BLaER1 (cell line): Measurements from ENCODE around the gene CIROP.

ENCODE experiments used
- H3K27ac ChIP-seq: shearing (Covaris generic); formaldehyde crosslinking; 2 replicates; pipeline ENCODE4 v1.8.1; 2022
- H3K27me3 ChIP-seq: shearing (Covaris generic); formaldehyde crosslinking; 2 replicates; pipeline ENCODE4 v1.8.1; 2022
- H3K36me3 ChIP-seq: shearing (Covaris generic); formaldehyde crosslinking; 2 replicates; pipeline ENCODE4 v1.8.1; 2022
- H3K4me1 ChIP-seq: shearing (Covaris generic); formaldehyde crosslinking; 2 replicates; pipeline ENCODE4 v1.8.1; 2022
- H3K4me2 ChIP-seq: shearing (Covaris generic); formaldehyde crosslinking; 2 replicates; pipeline ENCODE4 v1.8.1; 2022
- H3K4me3 ChIP-seq: shearing (Covaris generic); formaldehyde crosslinking; 2 replicates; pipeline ENCODE4 v1.8.1; 2022
- H3K9ac ChIP-seq: shearing (Covaris generic); formaldehyde crosslinking; 2 replicates; pipeline ENCODE4 v1.8.1; 2022
- H3K9me3 ChIP-seq: shearing (Covaris generic); formaldehyde crosslinking; 2 replicates; pipeline ENCODE4 v1.8.1; 2022
- H4K20me1 ChIP-seq: shearing (Covaris generic); formaldehyde crosslinking; 2 replicates; pipeline ENCODE4 v1.8.1; 2022
- Cebpa-rat ChIP-seq: shearing (Covaris generic); IDR thresholded peaks from 2 replicates; pipeline ENCODE4 v1.8.1; 2022

CIROP gene

DNA sequence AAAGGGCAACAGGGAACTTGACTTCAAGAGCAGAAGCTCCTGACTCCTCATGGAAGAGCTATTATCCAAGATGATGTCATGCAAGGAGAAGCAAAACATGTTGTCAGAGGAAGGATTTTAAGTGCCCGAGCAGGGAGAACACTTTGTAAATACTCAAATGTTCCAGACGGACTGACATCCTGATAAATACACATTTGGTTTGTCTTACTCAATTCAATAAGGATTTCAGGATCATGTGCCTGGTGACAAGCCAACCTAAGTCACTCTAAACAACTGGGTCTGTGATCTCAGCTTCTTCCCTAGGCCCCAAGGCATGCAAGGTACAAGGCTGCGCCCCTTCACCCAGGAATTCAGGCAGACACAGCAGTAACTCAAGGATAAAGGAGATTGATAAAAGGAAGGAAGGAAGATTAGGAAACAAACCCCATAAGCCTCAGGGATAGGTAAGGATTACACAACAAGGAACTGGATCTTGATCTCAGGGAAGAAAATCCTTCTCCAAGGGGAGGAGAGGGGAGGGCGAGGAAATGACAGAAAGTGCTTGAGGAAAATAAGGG lies 41.1 kb upstream of the CIROP start:
- Histone ChIP-seq H3K4me1 (no peaks in the 10 kb centered on the region), H3K36me3 (no peaks in the 10 kb centered on the region), H3K4me2 (no peak overlapping the region), H3K9ac (no peak overlapping the region), H3K4me3 (no peak overlapping the region), H3K27ac (no peak overlapping the region), H3K9me3 (no peaks in the 10 kb centered on the region), H4K20me1 (no peaks in the 10 kb centered on the region), H3K27me3 (no peaks in the 10 kb centered on the region)
- TF ChIP-seq Cebpa-rat: no peak

DNA sequence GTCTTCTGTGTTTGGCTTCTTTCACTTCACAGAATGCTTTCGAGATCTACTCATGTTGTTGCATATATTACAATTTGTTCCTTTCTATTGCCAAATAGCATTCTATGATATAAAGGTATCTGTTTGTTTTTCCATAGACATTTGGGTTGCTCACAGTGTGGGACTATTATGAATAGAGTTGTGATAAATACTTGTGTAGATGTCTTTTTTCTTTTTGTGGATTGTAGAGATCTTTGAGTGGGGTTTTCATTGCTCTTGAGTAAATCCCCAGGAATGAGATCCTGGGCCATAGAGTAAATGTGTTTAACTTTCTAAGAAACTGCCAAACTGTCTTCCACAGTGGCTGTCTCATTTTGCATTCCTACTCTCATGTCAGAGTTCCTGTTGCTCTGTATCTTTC lies 39.1 kb upstream of the CIROP start:
- Histone ChIP-seq H3K9me3 (no peaks in the 10 kb centered on the region), H3K27ac (no peak overlapping the region), H3K36me3 (no peaks in the 10 kb centered on the region), H3K4me3 (no peak overlapping the region), H3K27me3 (no peaks in the 10 kb centered on the region), H3K9ac (no peak overlapping the region), H4K20me1 (no peaks in the 10 kb centered on the region), H3K4me1 (no peaks in the 10 kb centered on the region), H3K4me2 (no peak overlapping the region)
- no peak for TF ChIP-seq Cebpa-rat

DNA sequence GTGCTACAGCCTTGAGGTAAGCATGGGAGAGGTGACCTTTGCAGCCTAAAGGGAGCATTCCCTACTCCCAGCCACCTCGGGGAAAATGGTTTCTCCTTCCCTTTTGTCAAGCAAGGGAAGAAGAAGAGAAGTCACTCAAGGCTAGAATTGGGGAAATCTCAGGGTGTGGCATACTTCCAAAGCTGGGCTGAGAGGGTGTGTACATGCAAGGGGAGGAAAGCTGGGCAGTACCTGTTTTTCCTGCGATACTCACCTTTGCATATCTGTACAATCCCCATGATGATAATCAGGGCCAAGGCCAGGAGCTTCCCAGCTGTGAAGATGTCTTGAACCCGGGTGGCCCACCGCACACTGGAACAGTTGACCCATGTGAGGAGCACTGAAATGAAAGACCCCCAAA lies 38.0 kb upstream of the CIROP start:
- no peak for TF ChIP-seq Cebpa-rat
- H3K4me3 ChIP-seq: no peak overlapping the region

GRCh38 chr14:23141706-23142444 lies 37.1 kb upstream of the CIROP start:
- Histone ChIP-seq H3K27me3 (no peaks in the 10 kb centered on the region), H3K4me3 (no peak overlapping the region), H3K27ac (no peak overlapping the region), H3K36me3 (no peaks in the 10 kb centered on the region), H3K9ac (no peak overlapping the region), H3K4me1 (no peaks in the 10 kb centered on the region), H3K4me2 (no peak overlapping the region), H4K20me1 (no peaks in the 10 kb centered on the region), H3K9me3 (no peaks in the 10 kb centered on the region)
- no peak for TF ChIP-seq Cebpa-rat

More for the DNA sequence above, 38.0 kb upstream of the CIROP start:
- no peaks in the 10 kb centered on the region for H3K9me3 ChIP-seq
- H3K4me2 ChIP-seq: no peak overlapping the region
- H3K9ac ChIP-seq: no peak overlapping the region
- no peaks in the 10 kb centered on the region for H3K27me3 ChIP-seq
- H4K20me1 ChIP-seq: no peaks in the 10 kb centered on the region
- H3K4me1 ChIP-seq: no peaks in the 10 kb centered on the region
- no peaks in the 10 kb centered on the region for H3K36me3 ChIP-seq
- no peak overlapping the region for H3K27ac ChIP-seq

DNA sequence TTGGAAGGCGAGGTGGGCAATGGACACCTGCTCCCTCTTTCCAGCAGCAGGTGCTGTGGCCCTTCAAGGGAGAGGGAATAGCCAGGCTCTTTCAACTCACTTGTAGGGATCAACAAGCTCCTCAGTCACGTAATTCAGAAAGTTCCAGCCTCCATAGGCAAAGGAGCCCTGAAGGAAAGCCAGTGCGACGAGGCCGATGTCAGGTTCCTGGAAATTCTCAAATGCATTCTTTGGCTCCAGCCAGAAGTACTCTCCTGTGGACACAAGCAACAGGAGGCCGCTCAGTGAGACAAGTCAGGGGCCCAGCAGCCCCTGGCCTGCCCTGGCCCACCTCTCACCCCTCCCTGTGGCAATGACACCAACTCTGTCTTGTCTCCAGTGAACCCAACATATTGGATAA lies 35.6 kb upstream of the CIROP start:
- Histone ChIP-seq H3K9me3 (no peaks in the 10 kb centered on the region), H3K9ac (no peak overlapping the region), H3K4me2 (no peak overlapping the region), H3K4me1 (no peaks in the 10 kb centered on the region), H3K27me3 (no peaks in the 10 kb centered on the region), H3K27ac (no peak overlapping the region), H4K20me1 (no peaks in the 10 kb centered on the region), H3K4me3 (no peak overlapping the region), H3K36me3 (no peaks in the 10 kb centered on the region)
- no peak for TF ChIP-seq Cebpa-rat

DNA sequence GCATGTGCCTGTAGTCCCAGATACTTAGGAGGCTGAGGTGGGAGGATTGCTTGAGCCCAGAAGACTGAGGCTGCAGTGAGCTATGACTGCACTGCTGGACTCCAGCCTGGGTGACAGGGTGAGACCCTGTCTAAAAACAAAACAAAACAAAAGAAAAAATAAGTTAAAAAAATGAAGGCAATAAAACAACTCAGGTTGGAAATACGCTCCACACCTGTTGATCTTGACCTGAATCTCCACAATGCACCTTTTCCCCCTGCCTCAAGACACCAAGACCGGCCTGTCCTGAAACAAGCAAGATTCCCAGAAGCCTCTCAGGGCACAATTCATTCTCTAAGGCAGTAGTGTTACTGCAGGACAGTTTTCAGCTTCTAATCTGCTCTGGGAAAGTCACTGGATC lies 35.1 kb upstream of the CIROP start:
- Histone ChIP-seq H3K36me3 (no peaks in the 10 kb centered on the region), H3K27me3 (no peaks in the 10 kb centered on the region)
- no peak for TF ChIP-seq Cebpa-rat

GRCh38 chr14:23137813-23138535 lies 33.2 kb upstream of the CIROP start:
- H3K4me1 ChIP-seq: peaks cover 2% of the 10 kb centered on the region
- no peaks in the 10 kb centered on the region for H4K20me1 ChIP-seq
- no peaks in the 10 kb centered on the region for H3K36me3 ChIP-seq
- H3K4me3 ChIP-seq: no peak overlapping the region
- no peaks in the 10 kb centered on the region for H3K27me3 ChIP-seq
- TF ChIP-seq Cebpa-rat: no peak
- H3K4me2 ChIP-seq: no peak overlapping the region
- H3K9ac ChIP-seq: no peak overlapping the region
- no peaks in the 10 kb centered on the region for H3K9me3 ChIP-seq
- H3K27ac ChIP-seq: no peak overlapping the region

More for the DNA sequence above, 35.1 kb upstream of the CIROP start:
- H4K20me1 ChIP-seq: no peaks in the 10 kb centered on the region
- H3K4me1 ChIP-seq: no peaks in the 10 kb centered on the region
- no peak overlapping the region for H3K4me2 ChIP-seq
- no peaks in the 10 kb centered on the region for H3K9me3 ChIP-seq
- no peak overlapping the region for H3K4me3 ChIP-seq
- H3K9ac ChIP-seq: no peak overlapping the region
- no peak overlapping the region for H3K27ac ChIP-seq

DNA sequence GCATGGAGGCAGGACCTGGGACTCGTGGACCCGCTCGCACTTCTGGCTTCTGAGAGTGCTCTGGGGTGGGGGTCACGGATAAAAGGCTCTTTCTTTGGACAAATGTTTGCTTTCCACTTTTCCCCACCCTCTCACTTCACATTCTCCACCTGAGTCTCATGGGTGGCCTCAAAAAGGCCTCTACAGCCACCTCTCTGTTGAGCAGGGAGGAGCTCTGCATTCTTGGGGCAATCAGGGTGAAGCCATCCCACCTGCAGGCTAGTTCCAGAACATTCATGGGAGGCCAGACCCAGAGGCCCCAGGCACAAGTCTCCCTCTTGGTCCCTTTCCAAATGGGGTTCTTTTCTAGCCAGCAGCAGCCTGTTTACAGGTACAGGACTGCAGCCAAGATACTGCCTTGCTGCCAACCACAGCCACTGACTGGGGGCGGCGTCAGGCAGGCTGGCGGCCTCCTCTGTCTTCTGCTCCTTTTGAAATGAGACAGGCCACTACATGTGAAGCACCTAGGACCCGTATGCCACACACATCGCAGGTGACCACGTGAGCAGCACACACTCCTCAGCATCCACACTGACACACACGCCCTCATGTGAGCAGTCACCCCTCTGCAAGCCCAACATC lies 32.5 kb upstream of the CIROP start:
- TF ChIP-seq Cebpa-rat: no peak
- H3K9me3 ChIP-seq: no peaks in the 10 kb centered on the region
- H3K27ac ChIP-seq: no peak overlapping the region
- H3K9ac ChIP-seq: no peak overlapping the region
- H3K27me3 ChIP-seq: no peaks in the 10 kb centered on the region
- no peaks in the 10 kb centered on the region for H3K36me3 ChIP-seq
- H3K4me1 ChIP-seq: peaks cover 6% of the 10 kb centered on the region
- H3K4me2 ChIP-seq: no peak overlapping the region
- no peak overlapping the region for H3K4me3 ChIP-seq
- no peaks in the 10 kb centered on the region for H4K20me1 ChIP-seq

- H3K36me3 ChIP-seq: no peaks in the 10 kb centered on the region
- peaks cover 8% of the 10 kb centered on the region for H3K4me1 ChIP-seq
- no peaks in the 10 kb centered on the region for H3K9me3 ChIP-seq
- no peak overlapping the region for H3K27ac ChIP-seq
- H3K4me3 ChIP-seq: no peak overlapping the region
- H4K20me1 ChIP-seq: no peaks in the 10 kb centered on the region
- no peak overlapping the region for H3K9ac ChIP-seq
- no peaks in the 10 kb centered on the region for H3K27me3 ChIP-seq
- TF ChIP-seq Cebpa-rat: no peak
- no peak overlapping the region for H3K4me2 ChIP-seq
Observed at GRCh38 chr14:23136566-23137133, 31.9 kb upstream of the CIROP start.

- Histone ChIP-seq H3K27me3 (no peaks in the 10 kb centered on the region), H4K20me1 (no peaks in the 10 kb centered on the region), H3K4me3 (no peak overlapping the region), H3K9ac (no peak overlapping the region), H3K9me3 (no peaks in the 10 kb centered on the region), H3K36me3 (no peaks in the 10 kb centered on the region), H3K4me1 (peaks cover 42% of the 10 kb centered on the region), H3K27ac (no peak overlapping the region), H3K4me2 (no peak overlapping the region)
- no peak for TF ChIP-seq Cebpa-rat
Observed at GRCh38 chr14:23132970-23133369, 28.2 kb upstream of the CIROP start.
